SKM-1 (cell line): ENCODE results near the gene CFAP221.
"Not testable (repeated sequence)": the region's sequence is repeated elsewhere in the genome, so short reads cannot be mapped to it uniquely, and the experiment has no call there.

Experiments used
- DNase-seq: peaks from one replicate; lab custom pipeline; 2025; ENCODE audit not compliant: unreplicated experiment; lab: John Stamatoyannopoulos, UW

The CFAP221 gene

DNA sequence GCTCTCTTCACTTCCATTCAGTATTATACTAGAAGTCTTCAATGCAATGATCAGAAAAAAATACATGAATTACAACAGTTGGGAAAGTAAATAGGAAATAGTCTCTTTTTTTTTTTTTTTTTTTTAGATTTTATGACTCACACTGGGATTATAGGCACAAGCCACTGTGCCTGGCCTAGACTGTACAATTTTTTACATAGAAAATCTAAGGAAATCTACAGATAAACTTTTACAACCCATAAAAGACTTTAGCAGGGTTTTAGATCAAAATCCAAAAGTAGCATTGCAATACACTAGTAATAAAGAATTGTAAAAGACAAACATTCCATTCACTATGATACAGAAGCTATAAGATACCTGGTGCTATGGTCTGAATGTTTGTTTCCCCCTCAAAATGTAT, 39.0 kb downstream of the CFAP221 start:
- DNase-seq: no peak

DNA sequence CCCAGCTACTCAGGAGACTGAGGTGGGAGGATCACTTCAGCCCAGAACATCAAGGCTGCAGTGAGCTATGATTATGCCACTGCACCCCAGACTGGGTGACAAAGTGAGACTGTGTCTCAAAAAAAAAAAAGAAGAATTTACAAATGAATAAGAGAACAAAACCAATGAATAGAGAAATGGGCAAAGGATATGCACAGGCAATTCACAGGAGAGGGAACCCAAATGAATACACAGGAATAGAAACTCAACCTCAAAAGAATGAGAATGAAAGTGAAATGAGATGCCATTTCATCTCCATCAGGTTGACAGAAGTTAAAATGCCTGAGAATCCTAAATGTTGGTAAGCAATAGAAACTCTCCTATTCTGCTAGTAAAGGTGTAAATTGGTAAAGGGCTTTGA, 40.2 kb downstream of the CFAP221 start:
- no peak for DNase-seq

DNA sequence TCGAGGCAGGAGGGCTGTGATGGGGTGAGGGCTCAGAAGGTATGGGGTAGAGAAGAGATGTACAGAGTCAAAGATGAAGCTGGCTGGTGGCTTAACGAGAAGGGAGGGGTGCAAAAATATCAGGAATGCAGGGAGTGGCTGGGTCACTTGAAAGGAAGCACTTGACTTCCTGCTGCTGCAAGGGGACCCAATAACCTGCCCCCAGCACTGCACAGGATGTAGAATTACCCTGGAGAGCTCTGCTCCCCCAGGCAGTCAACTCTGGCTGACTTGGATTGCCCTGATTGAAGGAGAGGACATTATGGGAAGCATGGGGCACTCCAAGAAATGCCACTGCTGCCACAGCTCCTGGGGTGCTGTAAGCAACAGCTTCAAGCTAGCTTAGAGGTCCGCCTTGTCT, 41.8 kb downstream of the CFAP221 start:
- DNase-seq: no peak

DNA sequence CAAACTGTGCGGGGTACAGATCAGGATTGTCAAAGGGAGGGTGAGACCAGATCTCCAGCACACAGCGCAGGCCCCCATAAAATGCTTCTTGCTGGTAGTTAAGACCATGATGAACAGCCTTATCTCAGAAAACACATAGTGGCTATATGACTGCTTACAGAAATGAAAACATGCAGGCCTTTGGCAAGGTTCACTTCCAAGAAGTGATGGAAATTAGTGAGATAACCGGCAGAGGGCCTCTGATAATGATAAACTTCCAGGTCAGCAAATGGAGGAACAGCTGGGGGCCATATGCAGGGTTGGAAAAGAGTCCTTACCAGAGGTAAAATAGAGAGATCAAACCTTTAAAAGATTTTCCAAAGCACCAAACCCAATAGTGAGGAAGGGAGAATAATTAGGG, 46.6 kb downstream of the CFAP221 start:
- DNase-seq: no peak

DNA sequence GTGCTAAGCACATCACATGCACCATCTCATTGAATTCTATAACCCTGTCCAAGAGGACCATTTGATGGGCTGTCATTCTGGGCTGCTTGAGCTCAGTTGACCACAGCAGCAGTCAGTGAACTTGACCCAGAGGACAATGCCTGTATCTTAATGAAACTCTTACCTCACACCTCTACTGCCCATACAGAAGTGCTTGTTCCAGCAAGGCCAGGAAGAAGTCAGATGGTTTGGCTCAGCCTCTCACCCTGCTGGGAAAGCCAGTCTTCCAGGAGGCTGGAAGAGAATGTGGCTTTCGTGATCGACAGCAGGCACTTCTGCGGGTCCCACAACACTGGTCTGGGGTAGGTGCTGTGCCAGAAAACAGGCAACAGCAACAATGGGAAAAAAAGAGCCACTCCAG, 47.3 kb downstream of the CFAP221 start:
- DNase-seq: no peak

DNA sequence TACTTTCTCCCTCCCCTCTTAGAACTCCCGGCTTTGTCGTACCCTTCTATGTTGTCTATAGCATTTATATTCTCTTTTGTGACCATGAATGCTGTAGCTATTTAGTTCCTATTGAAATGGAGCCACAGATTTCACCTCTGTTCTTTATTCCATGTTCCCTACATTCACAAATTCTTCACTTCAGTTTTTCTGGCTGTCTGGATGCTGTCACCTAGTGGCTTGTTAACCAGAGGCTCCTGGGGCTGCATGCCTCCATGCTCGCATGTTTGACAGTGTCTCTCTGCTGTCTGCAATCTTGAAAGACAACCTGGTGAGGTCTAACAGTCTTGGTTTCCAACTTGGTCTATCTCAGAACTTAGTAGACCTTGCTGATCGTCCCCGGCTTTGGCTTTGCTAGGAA, 48.2 kb downstream of the CFAP221 start:
- no peak for DNase-seq

DNA sequence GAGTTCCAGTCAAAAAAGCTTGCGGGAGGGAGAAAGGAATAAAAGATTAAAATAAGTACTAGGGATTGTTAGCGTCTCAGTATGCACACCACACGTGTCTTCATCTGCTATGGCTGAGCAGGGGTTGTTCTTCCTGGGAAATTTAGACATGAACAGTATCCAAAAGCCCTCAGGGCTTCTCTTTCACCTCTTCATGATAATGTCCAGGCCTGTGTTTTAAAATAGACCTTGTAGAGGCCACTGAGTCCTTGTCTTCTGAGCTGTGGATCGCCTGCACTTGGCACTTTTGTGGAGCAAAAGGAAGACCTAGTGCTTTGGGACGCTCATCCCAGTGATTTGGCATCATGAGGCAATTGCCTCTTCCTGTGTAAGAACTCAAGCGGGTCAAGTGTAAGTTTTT, 52.4 kb downstream of the CFAP221 start:
- DNase-seq: no peak

DNA sequence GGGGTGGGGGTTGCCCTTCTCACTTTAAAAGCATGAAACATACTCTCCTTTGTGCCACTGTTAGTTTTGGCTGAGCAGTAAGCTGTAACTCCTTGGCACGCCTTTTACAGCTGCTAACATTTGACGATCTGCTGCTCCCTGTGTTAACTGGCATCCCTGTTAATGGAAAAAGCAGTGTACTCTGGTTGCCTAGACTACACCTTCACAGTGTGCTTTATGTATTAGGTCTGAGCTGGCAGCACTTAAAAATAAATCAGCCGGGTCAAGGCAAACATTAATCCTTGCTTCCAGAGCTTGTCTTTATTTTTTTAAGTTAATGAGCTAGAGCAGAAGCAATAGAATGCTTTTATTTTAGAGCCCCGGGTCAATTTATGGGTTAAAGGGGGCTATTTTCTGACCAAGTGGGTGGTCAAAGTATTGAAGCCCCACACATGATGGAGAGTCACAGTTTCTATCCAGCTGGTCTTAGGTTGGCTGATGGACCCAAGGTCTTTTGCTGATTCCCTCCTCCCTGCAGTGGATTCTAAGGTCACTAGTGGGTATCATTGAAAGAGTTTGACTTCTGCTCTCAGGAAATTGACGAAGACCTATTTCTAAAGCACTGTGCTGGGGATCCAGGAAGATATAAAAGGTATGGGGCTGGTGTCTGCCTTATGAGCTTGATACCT, 54.5 kb downstream of the CFAP221 start:
- no peak for DNase-seq

DNA sequence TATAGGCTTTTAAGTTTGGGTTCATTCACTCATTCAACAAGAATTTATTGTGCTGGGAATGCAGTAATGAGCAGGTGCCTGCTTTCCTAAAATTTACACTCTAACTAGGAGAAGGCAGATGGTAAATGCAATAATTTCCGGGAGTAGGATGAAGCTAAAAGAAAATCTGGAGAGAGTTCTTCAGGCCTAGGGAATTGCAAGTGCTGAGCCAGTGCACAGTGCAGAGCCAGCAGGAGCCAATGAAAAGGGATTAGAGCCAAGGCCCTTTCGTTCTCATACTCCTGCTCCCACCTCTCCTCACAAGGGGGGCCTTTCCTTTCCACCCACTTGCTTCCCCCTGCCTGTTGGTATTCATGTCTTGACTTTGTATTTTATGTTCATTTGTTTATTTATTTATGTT, 55.1 kb downstream of the CFAP221 start:
- no peak for DNase-seq

DNA sequence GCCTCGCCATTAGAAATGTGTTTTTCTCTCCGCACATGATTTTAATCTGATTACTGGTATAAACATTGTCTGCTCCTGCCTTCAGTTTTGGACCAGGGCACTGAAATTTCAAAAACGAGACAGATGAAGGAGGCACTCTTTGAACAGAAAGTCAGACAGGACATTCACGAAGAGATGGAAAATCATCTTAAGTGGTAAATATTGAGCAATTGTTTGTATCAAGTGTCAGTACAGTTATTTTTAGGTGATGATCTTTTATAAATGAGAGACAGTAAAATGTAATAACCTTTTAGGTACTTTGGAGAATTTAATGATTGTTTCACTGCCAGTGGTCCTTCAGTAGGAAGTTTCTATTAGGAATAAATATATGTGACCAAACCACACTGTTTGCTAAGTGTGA, 60.8 kb downstream of the CFAP221 start:
- no peak for DNase-seq

DNA sequence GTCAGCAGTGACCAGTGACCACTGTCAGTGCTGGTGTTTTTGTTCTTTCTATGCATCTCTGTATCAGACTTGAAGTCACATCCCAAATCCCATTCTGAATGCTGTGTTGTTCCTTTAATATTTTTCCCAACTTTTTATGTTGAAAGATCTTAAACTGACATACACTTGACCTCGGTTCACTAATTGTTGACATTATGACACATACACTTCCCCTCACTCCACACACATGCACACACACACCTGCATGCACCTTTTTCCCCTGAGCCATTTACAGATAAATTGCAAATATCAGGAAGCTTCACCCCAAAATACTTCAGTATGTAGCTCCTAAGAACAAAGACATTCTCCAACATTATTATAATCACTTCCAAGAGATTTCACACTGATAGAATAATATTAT, 62.4 kb downstream of the CFAP221 start:
- DNase-seq: no peak

DNA sequence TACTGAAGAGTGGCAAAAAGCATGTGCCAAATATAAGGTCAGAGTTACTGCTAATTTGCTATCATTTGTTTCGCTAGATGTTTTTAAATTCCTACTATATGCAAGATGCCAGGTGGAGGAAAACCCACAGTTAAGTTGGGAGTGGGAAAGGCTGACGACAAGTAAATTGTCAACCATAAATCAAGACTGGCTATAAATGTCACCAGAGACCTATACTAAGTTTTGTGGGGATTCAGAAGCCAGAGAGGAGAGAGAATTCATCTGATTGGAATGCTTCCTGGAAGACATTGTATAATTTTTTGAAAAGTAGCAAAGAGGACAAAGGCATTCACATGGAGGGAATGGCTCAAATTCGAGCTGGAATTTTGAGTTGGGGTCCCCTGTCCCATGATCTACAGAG, 64.3 kb downstream of the CFAP221 start:
- DNase-seq: no peak

DNA sequence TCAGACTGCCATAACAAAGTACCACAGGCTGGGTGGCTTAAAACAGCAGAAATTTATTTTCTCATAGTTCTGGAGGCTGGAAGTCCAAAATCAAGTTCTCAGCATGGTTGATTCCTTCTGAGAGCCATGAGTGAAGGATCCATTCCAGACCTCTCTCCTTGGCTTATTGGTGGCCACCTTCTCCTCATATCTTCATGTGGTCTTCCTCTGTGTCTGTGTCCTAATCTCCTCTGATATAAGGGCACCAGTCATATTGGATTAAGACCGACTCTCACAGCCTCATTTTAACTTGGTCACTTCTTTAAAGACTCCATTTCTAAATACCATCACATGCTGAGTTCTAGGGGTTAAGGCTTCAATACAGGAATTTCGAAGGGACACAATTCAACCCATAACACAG, 65.1 kb downstream of the CFAP221 start:
- DNase-seq: no peak

DNA sequence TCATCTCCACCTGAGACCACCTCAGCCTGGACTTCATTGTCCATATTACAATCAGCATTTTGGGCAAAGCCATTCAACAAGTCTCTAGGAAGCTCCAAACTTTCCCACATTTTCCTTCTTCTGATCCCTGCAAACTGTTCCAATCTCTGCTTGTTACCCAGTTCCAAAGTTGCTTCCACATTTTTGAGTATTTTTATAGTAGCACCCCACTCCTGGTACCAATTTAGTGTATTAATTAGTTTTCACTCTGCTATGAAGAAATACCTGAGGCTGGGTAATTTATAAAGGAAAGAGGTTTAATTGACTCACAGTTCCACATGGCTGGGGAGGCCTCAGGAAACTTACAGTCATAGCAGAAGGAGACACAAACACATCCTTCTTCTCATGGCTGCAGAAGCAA, 69.9 kb downstream of the CFAP221 start:
- not testable (repeated sequence) for DNase-seq

DNA sequence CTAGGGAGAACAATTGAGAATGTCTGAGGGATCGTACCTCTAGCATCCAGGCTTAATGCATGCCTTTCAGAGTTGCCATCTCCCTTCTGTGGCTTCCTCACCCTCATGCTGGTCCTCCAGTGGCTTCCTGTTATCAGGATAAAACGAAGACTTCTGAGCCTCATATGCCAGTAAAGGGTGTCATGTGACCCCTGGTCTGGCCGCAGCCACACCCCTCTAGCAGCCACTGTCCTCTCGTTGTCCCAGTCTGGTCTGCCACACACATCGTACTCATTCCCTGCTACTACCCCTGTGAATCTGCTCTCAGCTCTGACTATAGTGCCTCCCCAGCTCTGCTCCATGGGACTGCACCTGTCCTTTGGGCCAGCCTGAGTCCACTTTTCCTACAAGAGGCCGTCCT, 72.2 kb downstream of the CFAP221 start:
- DNase-seq: no peak

DNA sequence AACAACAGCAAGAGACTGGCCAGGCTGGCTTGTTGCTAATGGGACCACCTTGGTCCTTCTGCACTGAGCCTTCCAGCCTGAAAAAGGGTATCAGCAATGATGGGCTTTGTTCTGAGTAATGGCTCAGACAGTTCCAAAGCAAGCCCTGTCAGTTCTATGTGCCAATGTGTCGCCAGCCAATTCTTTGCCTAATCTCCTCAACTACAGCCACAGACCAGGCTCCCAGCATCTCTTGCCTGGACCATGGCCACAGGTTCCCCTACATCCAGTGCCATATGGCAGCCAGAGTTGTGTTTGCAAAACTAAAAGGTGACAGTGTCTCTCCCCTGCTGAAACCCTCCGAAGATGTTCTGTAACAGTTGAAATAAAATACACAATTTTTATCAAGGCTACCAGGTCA, 73.2 kb downstream of the CFAP221 start:
- no peak for DNase-seq

DNA sequence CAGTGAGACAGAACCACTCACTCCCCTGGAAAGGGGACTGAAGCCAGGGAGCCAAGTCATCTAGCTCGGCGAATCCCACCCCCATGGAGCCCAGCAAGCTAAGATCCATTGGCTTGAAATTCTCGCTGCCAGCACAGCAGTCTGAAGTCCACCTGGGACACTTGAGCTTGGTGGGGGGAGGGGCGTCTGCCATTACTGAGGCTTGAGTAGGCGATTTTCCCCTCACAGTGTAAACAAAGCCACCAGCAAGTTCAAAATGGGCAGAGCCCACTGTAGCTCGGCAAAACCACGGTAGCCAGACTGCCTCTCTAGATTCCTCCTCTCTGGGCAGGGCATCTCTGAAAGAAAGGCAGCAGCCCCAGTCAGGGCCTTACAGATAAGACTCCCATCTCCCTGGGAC, 74.5 kb downstream of the CFAP221 start:
- not testable (repeated sequence) for DNase-seq

DNA sequence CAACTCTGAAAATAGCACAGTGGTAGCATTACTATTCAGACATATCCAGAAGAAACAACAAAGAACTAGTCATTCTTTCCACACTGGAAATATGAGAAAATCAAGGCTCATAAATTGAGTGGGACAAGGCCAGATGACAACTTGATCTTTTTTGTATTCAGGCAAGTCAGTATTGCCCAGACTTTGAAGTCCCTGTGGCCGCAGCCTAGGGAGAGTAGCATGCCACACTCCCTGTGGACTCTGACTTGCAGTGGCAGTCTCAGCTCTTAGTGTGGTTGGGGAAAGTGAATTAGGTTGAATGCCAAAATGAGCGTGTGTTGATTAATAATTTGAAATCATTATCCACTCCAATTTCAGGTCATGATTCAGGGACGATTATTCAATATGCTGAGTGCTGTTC, 81.0 kb downstream of the CFAP221 start:
- DNase-seq: no peak

DNA sequence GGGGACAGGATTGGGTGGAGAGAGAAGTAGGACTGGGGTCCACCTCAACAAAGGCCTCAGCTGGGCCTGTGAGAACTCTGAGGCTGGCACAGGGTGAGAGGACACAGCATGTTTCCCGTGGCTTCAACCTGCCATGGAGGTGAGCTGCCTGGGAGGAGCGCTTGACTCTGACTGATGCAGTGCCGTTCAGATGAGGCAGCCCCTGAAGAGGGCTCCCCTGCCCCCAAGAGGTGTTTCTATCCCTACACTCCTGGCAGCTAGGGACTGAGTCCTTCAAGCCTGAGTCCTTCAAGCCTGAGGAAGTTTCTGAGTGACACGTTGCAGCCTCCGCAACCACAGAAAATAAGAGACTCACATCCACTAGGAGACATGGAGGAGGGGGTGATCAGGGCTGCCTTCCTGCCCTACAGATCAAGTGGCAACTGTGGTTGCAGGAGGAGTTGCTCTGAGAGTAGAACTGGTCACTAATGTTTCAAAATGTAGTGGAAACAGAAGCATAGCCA, 85.1 kb downstream of the CFAP221 start:
- no peak for DNase-seq

DNA sequence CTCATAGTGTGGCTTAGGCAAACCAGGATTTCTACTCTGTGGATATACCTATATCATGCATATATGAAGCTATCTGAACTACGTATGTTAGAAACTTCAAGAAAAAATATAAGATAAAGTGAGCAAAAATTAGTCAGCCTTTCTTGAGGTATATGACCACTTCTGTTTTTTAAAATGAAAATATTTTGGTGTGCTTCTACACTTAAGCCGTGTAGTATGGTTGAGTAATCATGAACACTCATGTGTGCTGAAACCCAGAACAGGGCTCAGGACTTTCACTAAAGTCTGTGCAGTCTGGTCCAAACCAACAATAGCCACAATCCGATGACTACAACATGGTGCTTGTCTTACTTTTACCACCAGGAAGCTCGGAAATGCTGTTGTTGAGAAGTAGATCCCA, 85.9 kb downstream of the CFAP221 start:
- no peak for DNase-seq

DNA sequence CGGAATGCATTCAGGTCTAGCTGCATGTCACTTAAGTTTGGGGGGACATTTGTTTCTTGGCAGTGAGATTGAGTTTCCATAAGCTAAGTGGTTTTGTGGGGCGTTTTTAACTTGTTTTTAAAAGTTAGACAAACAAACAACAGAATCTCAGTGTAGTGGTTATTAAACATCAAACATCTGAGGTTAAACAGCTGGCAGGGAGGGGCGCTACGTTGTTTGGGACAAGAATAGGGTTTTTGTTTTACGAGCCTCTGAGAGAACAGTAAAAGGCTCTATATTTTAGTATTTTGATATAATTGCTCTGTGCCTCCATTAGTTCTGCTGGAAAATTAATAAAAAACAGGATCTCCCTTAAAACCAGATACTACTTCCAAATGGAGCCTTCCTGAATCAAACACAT, 93.1 kb downstream of the CFAP221 start:
- no peak for DNase-seq

DNA sequence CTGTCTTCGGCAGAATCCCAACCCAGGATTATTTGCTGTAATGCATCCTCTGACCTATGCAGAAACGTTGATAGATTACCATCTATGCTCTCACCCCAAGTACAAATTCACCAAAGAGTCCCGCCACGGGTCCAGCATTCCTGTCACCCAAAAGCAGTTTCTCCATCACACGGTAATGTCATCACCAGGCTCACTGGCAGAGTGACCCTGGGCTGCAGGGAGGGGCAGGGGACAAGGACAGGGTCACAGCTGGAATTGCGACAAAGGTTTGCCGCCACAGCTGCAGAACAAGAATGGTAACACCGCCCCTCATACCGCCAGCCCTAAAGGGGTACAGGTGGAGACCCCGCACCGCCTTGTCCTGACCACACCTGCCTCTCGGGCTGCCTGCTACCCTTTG, 94.0 kb downstream of the CFAP221 start:
- DNase-seq: no peak
